Kidney epithelial cell (primary cell): Measurements from ENCODE around the gene PCDHGA1. TPM values are rescaled to one million over a fixed set of nuclear protein-coding genes. Genes with fewer than 3 reads are reported as not detected.

Source experiments
- DNase-seq: peaks from one replicate; pipeline ENCODE4 v3.0.0-alpha.2; 2010; ENCODE audit warnings: low read depth
- H3K27me3 ChIP-seq: 2 replicates; pipeline ENCODE4 v1.6.0; 2011; ENCODE audit warnings: low read length; ENCODE audit not compliant: control insufficient read depth, insufficient read depth
- H3K36me3 ChIP-seq: 2 replicates; pipeline ENCODE4 v1.5.1; 2011; ENCODE audit warnings: low read length; ENCODE audit not compliant: control insufficient read depth, insufficient read depth
- H3K4me3 ChIP-seq: 2 replicates; pipeline ENCODE4 v1.5.1; 2011; ENCODE audit warnings: low read depth, mild to moderate bottlenecking, control low read depth, low read length
- CTCF ChIP-seq: IDR thresholded peaks from 2 replicates; pipeline ENCODE4 v1.5.1; 2011; ENCODE audit warnings: mild to moderate bottlenecking, moderate library complexity, low read length, control low read depth, inconsistent platforms; ENCODE audit not compliant: insufficient read depth, poor library complexity, severe bottlenecking
- total RNA-seq: library from RNA; depleted of rRNA; stranded (reverse); fragments of >200 nt; gene quantifications from 2 replicates; pipeline ENCODE4 v1.2.3, GENCODE V29; 2015

The PCDHGA1 gene
- total RNA-seq, 1 donor from 2014 or later: 0.67 TPM

GRCh38 chr5:141529873-141530272, 199.6 kb downstream of the PCDHGA1 start:
- no peaks in the 10 kb centered on the region for H3K27me3 ChIP-seq
- H3K4me3 ChIP-seq: no peak overlapping the region
- DNase-seq: no peak
- no peaks in the 10 kb centered on the region for H3K36me3 ChIP-seq
- TF ChIP-seq CTCF: no peak

- H3K27me3 ChIP-seq: no peaks in the 10 kb centered on the region
Measured at GRCh38 chr5:141532726-141533125, 202.4 kb downstream of the PCDHGA1 start.

GRCh38 chr5:141533897-141534296, 203.6 kb downstream of the PCDHGA1 start:
- H3K36me3 ChIP-seq: no peaks in the 10 kb centered on the region
- DNase-seq: no peak

More at GRCh38 chr5:141532726-141533125, 202.4 kb downstream of the PCDHGA1 start:
- Histone ChIP-seq H3K4me3 (no peak overlapping the region), H3K36me3 (no peaks in the 10 kb centered on the region)
- DNase-seq: no peak
- no peak for TF ChIP-seq CTCF

GRCh38 chr5:141534492-141535213, 204.3 kb downstream of the PCDHGA1 start:
- DNase-seq: no peak
- H3K27me3 ChIP-seq: no peaks in the 10 kb centered on the region
- H3K36me3 ChIP-seq: no peaks in the 10 kb centered on the region
- no peak overlapping the region for H3K4me3 ChIP-seq
- no peak for TF ChIP-seq CTCF

More at GRCh38 chr5:141533897-141534296, 203.6 kb downstream of the PCDHGA1 start:
- TF ChIP-seq CTCF: no peak
- Histone ChIP-seq H3K27me3 (no peaks in the 10 kb centered on the region), H3K4me3 (no peak overlapping the region)

GRCh38 chr5:141543053-141543452, 212.7 kb downstream of the PCDHGA1 start:
- no peaks in the 10 kb centered on the region for H3K36me3 ChIP-seq
- no peak for DNase-seq
- no peak for TF ChIP-seq CTCF
- H3K27me3 ChIP-seq: no peaks in the 10 kb centered on the region
- H3K4me3 ChIP-seq: no peak overlapping the region

GRCh38 chr5:141547488-141547887, 217.2 kb downstream of the PCDHGA1 start:
- DNase-seq: no peak
- Histone ChIP-seq H3K36me3 (no peaks in the 10 kb centered on the region), H3K27me3 (no peaks in the 10 kb centered on the region), H3K4me3 (no peak overlapping the region)
- no peak for TF ChIP-seq CTCF
